ENCODE results near the gene SLC25A22. TPM values are rescaled to one million over a fixed set of nuclear protein-coding genes. Genes with fewer than 3 reads are reported as not detected.

The SLC25A22 gene
- polyA plus RNA-seq, 1 of the 3 experiments (the other 2 are of a cell fraction), result 50.9 TPM

DNA sequence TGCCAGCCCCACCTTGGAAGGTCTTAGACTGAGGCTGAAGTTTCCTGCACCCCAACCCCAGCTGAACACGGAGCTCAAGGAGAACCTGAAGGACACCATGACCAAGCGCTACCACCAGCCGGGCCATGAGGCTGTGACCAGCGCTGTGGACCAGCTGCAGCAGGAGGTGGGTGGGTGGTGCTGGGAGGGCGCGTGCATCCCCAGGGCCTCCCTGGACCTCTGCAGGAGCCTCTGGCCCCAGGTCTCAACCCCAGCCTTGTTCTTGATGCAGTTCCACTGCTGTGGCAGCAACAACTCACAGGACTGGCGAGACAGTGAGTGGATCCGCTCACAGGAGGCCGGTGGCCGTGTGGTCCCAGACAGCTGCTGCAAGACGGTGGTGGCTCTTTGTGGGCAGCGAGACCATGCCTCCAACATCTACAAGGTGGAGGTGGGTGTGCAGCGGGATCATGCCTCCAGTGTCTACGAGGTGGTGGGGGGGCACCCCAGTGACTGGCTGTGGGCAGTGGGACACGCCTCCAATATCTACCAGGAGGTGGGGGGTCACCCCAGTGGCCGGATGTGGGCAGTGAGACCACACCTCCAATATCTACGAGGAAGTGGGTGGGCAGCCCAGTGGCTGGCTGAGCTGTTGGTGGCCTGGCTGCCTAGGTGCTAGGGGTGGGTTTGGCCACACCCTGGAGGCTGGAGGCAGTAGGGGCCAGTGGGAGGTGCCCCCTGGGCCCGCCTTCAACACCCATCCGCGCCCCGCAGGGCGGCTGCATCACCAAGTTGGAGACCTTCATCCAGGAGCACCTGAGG, 39.3 kb upstream of the SLC25A22 start:
- 81% methylated on average over 11 of the region's 22 CpGs for WGBS (ENCODE audit: low lambda C conversion rate)
- Histone ChIP-seq H3K4me1 (ENCODE audit: control insufficient read depth in 1 of 2, insufficient read depth in 2 of 2, low read depth in 1 of 2, low read length in 1 of 2) (peaks cover 3 to 29% of the 10 kb centered on the region in 2 experiments; a peak in 2 of 4 replicates), H3K9ac (no peak overlapping the region), H4K20me1 (ENCODE audit: insufficient read depth) (peaks cover 69% of the 10 kb centered on the region), H3K27ac (ENCODE audit: low read depth in 2 of 2, low read length in 1 of 2) (0 out of 4 replicates have a peak overlapping the region, but pooled peaks of 1 of the 2 experiments have one; percentile 32), H3K27me3 (ENCODE audit: insufficient read depth) (no peaks in the 10 kb centered on the region), H2AFZ (ENCODE audit: low read depth) (no peak overlapping the region), H3K9me2 (no peaks in the 10 kb centered on the region), H3K79me2 (ENCODE audit: insufficient read depth) (peaks cover 87% of the 10 kb centered on the region), H3K4me3 (ENCODE audit: low read depth in 2 of 2, low read length in 1 of 2) (no peak overlapping the region), H3F3A (replicated peaks; ENCODE audit: insufficient read depth) (peaks cover 50% of the 10 kb centered on the region), H3K36me3 (replicated peaks in 1 of 2; ENCODE audit: control insufficient read depth in 1 of 2, insufficient read depth in 2 of 2, low read length in 1 of 2) (peaks cover 24 to 45% of the 10 kb centered on the region in 2 experiments), H3K4me2 (peak overlapping the region; percentile 28; the same call in 1 of the 2 replicates), H3K9me3 (no peaks in the 10 kb centered on the region)
- CTCF ChIA-PET, result interaction anchor here (3.8 kb wide), 1 partner anchor 10 kb away, joined by 21 read pairs; no protein-coding TSS in a partner anchor
- TF ChIP-seq JUND (IDR thresholded peaks at IDR 0.05) (0 out of 2 replicates have a peak, but pooled peaks have one; percentile 8), MEF2A (IDR thresholded peaks at IDR 0.05; ENCODE audit: borderline replicate concordance, low read depth) (no peak)
- POLR2A ChIA-PET, result interaction anchor here (0.9 kb wide), 1 partner anchor 18 kb away, joined by 3 read pairs; the partner anchor contains the start of gene PNPLA2
- no peak for DNase-seq

GRCh38 chr11:836700-837099, 38.6 kb upstream of the SLC25A22 start:
- H3K79me2 ChIP-seq (ENCODE audit: insufficient read depth), result peaks cover 87% of the 10 kb centered on the region
- 95% methylated on average over 4 of the region's 9 CpGs for WGBS (ENCODE audit: low lambda C conversion rate)
- no peak overlapping the region for H3K9ac ChIP-seq
- peaks cover 6 to 36% of the 10 kb centered on the region in 2 experiments; a peak in 3 of 4 replicates for H3K4me1 ChIP-seq (ENCODE audit: control insufficient read depth in 1 of 2, insufficient read depth in 2 of 2, low read depth in 1 of 2, low read length in 1 of 2)
- no peak overlapping the region for H3K4me3 ChIP-seq (ENCODE audit: low read depth in 2 of 2, low read length in 1 of 2)
- no peak for DNase-seq
- H3K9me3 ChIP-seq, result no peaks in the 10 kb centered on the region
- H3K4me2 ChIP-seq, result peak overlapping the region; percentile 28; the same call in 1 of the 2 replicates
- peaks cover 22 to 45% of the 10 kb centered on the region in 2 experiments for H3K36me3 ChIP-seq (replicated peaks in 1 of 2; ENCODE audit: control insufficient read depth in 1 of 2, insufficient read depth in 2 of 2, low read length in 1 of 2)
- ChIA-PET CTCF (interaction anchor here (3.8 kb wide), 1 partner anchor 11 kb away, joined by 21 read pairs; no protein-coding TSS in a partner anchor), POLR2A (no interaction called here)
- peaks cover 63% of the 10 kb centered on the region for H4K20me1 ChIP-seq (ENCODE audit: insufficient read depth)
- no peaks in the 10 kb centered on the region for H3K9me2 ChIP-seq
- TF ChIP-seq FOXM1 (IDR thresholded peaks at IDR 0.05; ENCODE audit: low read depth) (no peak), POLR2AphosphoS5 (IDR thresholded peaks at IDR 0.05; ENCODE audit: low read depth, low read length) (no peak), REST (IDR thresholded peaks at IDR 0.05; ENCODE audit: low read depth, low read length) (no peak), TEAD4 (IDR thresholded peaks at IDR 0.05; ENCODE audit: borderline replicate concordance, insufficient read depth) (no peak), GATA2 (CRISPR knock-in tag; IDR thresholded peaks at IDR 0.05) (no peak)
- H3K27ac ChIP-seq (ENCODE audit: low read depth in 2 of 2, low read length in 1 of 2), result peak overlapping the region in 1 of 2 experiments; percentile 32; a peak in 2 of 4 replicates
- no peak overlapping the region for H2AFZ ChIP-seq (ENCODE audit: low read depth)
- no peaks in the 10 kb centered on the region for H3K27me3 ChIP-seq (ENCODE audit: insufficient read depth)
- H3F3A ChIP-seq (replicated peaks; ENCODE audit: insufficient read depth), result peaks cover 50% of the 10 kb centered on the region
